Skeletal muscle tissue (tissue), 4 donors: Measurements from ENCODE around the gene GSK3B. TPM values are rescaled to one million over a fixed set of nuclear protein-coding genes. Genes with fewer than 3 reads are reported as not detected.

Source experiments
- H3K27ac ChIP-seq: one replicate; pipeline ENCODE4 v1.7.0; 2013; ENCODE audit warnings: mild to moderate bottlenecking, low read depth, low read length, inconsistent platforms
- H3K27me3 ChIP-seq, 3 donors: one replicate each; pipeline ENCODE4 v1.7.0; 2013; ENCODE audit warnings: low read length in 3 of 3; ENCODE audit not compliant: control insufficient read depth in 3 of 3, insufficient read depth in 3 of 3
- H3K36me3 ChIP-seq, 3 donors: one replicate each; pipeline ENCODE4 v1.7.0; 2013; ENCODE audit warnings: low read length in 3 of 3; ENCODE audit not compliant: control insufficient read depth in 3 of 3, insufficient read depth in 3 of 3
- H3K4me1 ChIP-seq, 3 donors: one replicate each; pipeline ENCODE4 v1.7.0; 2013; ENCODE audit warnings: low read length in 3 of 3, mild to moderate bottlenecking in 3 of 3; ENCODE audit not compliant: control insufficient read depth in 3 of 3, insufficient read depth in 3 of 3
- H3K4me3 ChIP-seq, 3 donors: one replicate each; pipeline ENCODE4 v1.7.0; 2013; ENCODE audit warnings: low read length in 3 of 3
- H3K9ac ChIP-seq, 3 donors: one replicate each; pipeline ENCODE4 v1.7.0; 2013; ENCODE audit warnings: low read length in 3 of 3, mild to moderate bottlenecking in 3 of 3, moderate library complexity in 2 of 3, low read depth in 1 of 3
- H3K9me3 ChIP-seq, 3 donors: one replicate each; pipeline ENCODE4 v1.7.0; 2013; ENCODE audit warnings: low read length in 3 of 3; ENCODE audit not compliant: control insufficient read depth in 3 of 3
- total RNA-seq: library from RNA; depleted of rRNA; stranded (reverse); fragments of >200 nt; gene quantifications from one replicate; pipeline ENCODE4 v1.2.3, GENCODE V29; 2014
- donor health status: Osteomylitis.

GSK3B gene
- total RNA-seq, 1 donor from 2014 or later: 30.3 TPM

DNA sequence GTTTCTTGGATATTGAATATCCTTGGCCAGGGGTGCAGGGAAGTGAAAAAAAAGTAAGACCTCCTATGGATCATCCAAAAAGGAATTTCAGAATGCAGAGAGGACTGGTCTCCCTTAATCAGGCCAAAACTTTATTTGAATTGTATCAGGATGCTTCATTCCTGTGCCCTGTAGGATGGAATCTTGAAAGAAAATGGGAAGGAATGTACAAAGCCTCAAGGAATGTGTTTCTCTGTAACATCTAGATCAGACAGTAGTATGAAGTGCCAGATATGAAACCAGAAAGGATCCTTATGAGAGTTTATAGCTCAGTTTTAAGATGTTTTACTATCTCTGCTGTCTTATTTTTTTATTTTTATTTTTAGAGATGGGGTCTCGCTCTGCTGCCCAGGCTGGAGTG is 6.5 kb upstream of the GSK3B start:
- no peak overlapping the region for H3K4me3 ChIP-seq

DNA sequence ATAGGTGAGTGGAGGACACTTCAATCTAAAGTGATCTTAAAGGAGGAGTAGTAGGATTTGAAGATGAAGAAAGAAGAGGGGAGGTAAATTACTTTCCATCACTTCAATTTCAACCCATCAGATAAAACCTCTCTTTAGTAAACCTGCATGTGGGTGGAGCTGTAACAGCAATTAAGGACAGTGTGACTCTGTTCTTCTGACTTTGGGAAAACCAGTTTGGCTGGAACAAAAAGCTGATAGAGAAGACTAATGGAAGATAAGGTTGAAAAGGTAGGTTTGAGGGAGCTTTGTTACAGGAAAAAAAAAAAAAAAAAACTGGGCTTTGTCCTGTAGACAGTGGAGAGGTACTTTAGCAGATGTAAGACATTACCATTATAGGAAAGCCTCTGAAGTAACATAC is 4.5 kb upstream of the GSK3B start:
- Histone ChIP-seq H3K27me3 (no peaks in the 10 kb centered on the region), H3K36me3 (peaks cover 0 to 1% (median 0%) of the 10 kb centered on the region in 3 donors), H3K4me1 (peaks cover 11 to 19% (median 13%) of the 10 kb centered on the region in 3 donors), H3K27ac (no peak overlapping the region), H3K4me3 (no peak overlapping the region), H3K9ac (no peak overlapping the region), H3K9me3 (no peaks in the 10 kb centered on the region)

More for the DNA sequence above, 6.5 kb upstream of the GSK3B start:
- no peak overlapping the region for H3K9ac ChIP-seq
- no peaks in the 10 kb centered on the region for H3K27me3 ChIP-seq
- H3K27ac ChIP-seq: no peak overlapping the region
- peaks cover 11 to 19% (median 12%) of the 10 kb centered on the region in 3 donors for H3K4me1 ChIP-seq
- no peaks in the 10 kb centered on the region for H3K9me3 ChIP-seq
- H3K36me3 ChIP-seq: peaks cover 0 to 1% (median 0%) of the 10 kb centered on the region in 3 donors

DNA sequence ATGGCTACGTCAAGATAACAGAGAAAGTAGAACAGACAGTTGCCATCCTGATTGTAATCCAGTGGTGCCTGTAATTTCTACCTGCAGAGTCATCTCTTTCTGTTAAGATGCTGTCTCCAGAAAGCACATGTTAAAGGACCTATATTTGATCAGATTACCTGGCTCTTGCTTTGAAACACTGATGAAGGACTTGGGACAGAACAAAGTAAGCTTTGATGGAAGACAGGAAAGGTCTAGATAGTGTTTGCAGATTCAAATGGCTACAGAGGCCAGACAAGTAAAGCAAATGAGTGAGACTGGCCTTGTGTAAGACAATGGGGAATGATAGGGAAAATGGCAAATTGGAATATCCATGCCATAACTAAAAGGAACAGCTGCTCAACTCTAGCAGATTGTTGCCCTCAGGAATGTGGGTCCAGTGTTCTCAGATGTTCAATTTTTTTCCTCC is 1.8 kb upstream of the GSK3B start:
- peak overlapping the region; percentile 99 for H3K27ac ChIP-seq
- peak overlapping the region; percentile 86 to 89 (median 87) for H3K4me3 ChIP-seq
- H3K9me3 ChIP-seq: no peaks in the 10 kb centered on the region
- H3K27me3 ChIP-seq: no peaks in the 10 kb centered on the region
- H3K9ac ChIP-seq: peak overlapping the region; percentile 97 to 99 (median 99)
- H3K36me3 ChIP-seq: no peaks in the 10 kb centered on the region
- H3K4me1 ChIP-seq: peaks cover 12 to 13% (median 12%) of the 10 kb centered on the region in 3 donors

DNA sequence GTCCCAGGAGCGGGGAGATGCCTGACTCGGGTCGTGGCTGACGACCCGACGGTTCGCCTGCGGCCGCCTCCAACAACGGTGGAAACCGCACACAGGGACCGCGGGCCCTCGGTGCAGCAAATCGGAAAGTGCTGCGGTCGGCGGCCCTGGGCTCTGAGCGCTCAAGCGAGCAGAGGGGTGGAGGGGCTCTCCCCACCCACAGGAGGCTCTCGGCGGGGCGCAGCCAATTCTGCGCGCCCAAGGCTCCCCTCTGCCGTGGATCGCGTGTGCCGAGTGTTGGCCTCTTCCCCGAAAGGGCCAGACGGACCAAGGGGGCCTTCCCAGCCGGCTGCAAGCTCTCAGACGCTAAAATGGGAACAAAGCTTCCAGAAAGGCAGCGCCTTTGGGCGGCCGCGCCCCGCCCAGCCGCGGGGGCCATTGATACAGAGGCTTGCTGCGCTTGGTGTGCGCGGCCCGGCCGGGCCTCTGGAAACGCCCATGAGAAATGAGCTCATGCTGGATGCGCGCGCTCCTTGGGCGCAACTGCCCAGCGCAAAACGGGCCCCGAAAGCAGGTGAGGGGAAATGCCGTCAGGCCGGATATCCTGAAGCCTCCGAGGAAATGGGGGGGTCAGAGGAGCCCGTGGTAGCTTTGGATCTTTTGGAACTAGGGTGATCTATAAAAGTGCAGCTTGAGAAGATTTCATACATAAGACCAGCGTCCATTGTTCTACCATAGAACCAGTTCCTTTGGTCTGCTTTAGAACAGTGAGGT is 1.2 kb upstream of the GSK3B start:
- no peaks in the 10 kb centered on the region for H3K9me3 ChIP-seq
- H3K27ac ChIP-seq: peak overlapping the region; percentile 99
- no peaks in the 10 kb centered on the region for H3K27me3 ChIP-seq
- no peaks in the 10 kb centered on the region for H3K36me3 ChIP-seq
- H3K4me1 ChIP-seq: peaks cover 15 to 18% (median 17%) of the 10 kb centered on the region in 3 donors
- peak overlapping the region; percentile 97 to 99 (median 99) for H3K9ac ChIP-seq
- peak overlapping the region; percentile 86 to 89 (median 87) for H3K4me3 ChIP-seq

DNA sequence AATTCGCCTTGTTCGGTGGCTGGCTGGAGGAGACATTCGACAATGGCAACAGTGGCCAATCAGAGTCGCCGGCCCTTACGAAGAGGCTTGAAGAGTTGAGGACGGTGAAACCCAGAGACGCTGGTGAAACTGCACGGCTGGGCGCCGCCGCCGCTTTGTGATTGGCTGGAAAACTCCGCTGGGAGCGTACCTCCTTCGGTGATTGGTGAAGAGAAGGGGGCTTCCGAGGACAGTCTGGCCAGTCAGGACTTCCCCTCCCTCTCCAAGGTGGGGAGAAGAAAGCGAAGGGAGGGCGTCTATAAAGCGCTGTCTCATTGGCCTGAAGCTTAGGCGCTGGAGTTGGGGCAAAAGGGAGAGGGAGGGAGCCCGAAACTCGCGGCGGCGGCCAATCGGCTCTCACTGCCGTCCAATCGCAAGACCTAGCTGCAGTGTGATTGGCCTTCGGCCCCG is 554 bp upstream of the GSK3B start:
- H3K9ac ChIP-seq: peak overlapping the region; percentile 97 to 99 (median 99)
- no peaks in the 10 kb centered on the region for H3K36me3 ChIP-seq
- H3K27ac ChIP-seq: peak overlapping the region; percentile 99

DNA sequence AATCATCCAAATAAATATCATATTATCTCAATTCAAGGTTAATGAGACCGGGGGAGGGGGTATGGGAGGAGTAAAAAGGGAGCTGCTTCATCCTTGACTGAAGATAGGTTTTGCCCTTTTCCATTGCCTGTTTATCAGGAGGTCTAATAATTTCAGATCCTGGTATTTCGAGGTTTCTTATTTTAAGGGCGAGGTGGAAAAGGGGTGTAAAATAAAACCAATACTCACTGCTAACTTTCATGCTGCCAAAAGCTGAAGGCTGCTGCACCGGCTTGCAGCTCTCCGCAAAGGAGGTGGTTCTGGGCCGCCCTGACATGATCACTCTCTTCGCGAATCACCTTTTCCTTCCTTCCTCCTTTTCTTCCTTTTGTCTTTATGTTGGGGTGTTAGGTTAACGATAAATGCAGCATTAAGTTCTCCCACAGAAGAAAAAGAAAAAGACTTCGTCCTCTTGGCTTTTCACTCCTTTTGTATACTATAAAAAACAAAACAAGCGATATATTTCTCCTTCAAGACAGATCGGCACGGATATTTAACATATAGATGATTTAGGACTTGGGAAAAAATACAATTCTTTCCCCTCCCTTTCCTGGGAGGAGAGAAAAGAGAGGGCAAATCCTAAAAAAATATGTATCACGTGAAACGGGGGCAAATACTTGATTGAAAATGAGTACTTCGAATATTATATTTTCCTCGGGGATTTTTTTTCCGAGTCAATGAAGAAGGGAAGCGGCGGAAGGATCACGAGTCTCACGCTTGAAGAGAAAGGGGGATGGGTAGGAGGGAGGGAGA is 932 bp downstream of the GSK3B start:
- H3K27ac ChIP-seq: peak overlapping the region; percentile 99
- peak overlapping the region; percentile 88 to 95 (median 91) for H3K9ac ChIP-seq
- peaks cover 21 to 28% (median 26%) of the 10 kb centered on the region in 3 donors for H3K4me1 ChIP-seq
- peak overlapping the region; percentile 77 to 95 (median 83) for H3K4me3 ChIP-seq
- no peaks in the 10 kb centered on the region for H3K9me3 ChIP-seq
- no peaks in the 10 kb centered on the region for H3K36me3 ChIP-seq
- H3K27me3 ChIP-seq: no peaks in the 10 kb centered on the region

More for the DNA sequence above, 554 bp upstream of the GSK3B start:
- H3K27me3 ChIP-seq: no peaks in the 10 kb centered on the region
- H3K9me3 ChIP-seq: no peaks in the 10 kb centered on the region
- H3K4me1 ChIP-seq: peaks cover 16 to 20% (median 19%) of the 10 kb centered on the region in 3 donors
- H3K4me3 ChIP-seq: peak overlapping the region; percentile 86 to 89 (median 87)

DNA sequence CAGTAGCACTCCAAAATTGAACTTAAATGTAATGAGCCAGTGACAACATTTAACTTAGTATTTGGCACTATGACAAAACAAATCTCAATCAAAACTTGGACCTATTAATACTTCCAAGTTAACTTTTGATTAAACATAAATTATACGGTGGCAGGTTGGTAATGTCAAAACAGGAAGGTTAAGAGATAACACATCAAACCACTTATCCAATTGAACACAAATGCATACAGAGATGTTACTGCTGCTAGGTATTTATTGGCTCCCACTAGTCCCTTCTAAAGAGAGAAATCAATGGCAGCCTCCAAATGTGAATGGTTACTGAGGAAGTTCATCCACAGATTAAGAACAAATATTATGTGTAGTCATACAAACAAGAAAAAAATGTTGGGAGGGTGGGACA is 1.8 kb downstream of the GSK3B start:
- no peaks in the 10 kb centered on the region for H3K36me3 ChIP-seq
- H3K9me3 ChIP-seq: no peaks in the 10 kb centered on the region
- no peaks in the 10 kb centered on the region for H3K27me3 ChIP-seq
- peak overlapping the region; percentile 99 for H3K27ac ChIP-seq
- peak overlapping the region; percentile 88 to 95 (median 91) for H3K9ac ChIP-seq
- peaks cover 21 to 28% (median 26%) of the 10 kb centered on the region in 3 donors for H3K4me1 ChIP-seq
- H3K4me3 ChIP-seq: peak overlapping the region; percentile 77 to 95 (median 83)

DNA sequence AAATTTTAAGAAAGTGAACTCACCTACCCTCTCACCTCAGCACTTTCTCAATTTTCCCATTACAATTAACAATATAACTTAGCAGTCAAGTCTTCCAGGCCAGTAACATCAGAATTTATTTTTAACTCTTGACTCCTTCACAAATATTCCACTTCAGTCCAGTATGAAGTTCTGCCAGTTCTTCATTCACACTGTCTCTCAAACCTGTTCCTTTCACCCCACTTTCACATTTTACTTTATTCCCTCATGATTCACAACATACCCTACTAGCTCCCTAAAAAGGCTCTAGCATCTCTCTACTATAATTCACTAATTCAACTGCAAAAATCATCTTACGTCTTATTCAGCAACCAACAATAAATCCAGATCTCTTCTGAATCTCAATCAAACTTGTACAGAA is 3.8 kb downstream of the GSK3B start:
- Histone ChIP-seq H3K4me3 (peak overlapping the region; percentile 35 to 95 (median 37)), H3K27ac (peak overlapping the region; percentile 31), H3K27me3 (no peaks in the 10 kb centered on the region), H3K9ac (peak overlapping the region; percentile 5 to 46 (median 10)), H3K9me3 (no peaks in the 10 kb centered on the region), H3K36me3 (no peaks in the 10 kb centered on the region), H3K4me1 (peaks cover 8 to 22% (median 15%) of the 10 kb centered on the region in 3 donors)

DNA sequence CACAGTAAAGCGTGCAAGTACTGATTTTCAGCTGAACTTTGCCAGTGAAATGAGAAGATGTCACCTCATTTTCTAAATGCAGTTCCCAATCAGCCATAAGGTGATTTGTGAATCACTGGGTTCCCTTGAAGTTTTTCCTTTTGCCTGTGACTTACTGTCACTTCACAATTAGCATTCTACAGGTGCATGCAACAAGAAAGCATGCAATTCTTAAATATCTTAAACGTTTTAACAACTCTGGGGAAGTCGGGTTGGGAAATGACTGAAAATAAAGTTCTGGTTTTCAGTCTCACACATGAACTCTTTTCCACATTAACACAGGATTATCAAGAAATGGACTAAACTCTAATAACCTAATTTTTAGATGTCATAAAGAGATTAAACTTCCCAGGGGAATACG is 5.2 kb downstream of the GSK3B start:
- Histone ChIP-seq H3K4me1 (peaks cover 8 to 22% (median 15%) of the 10 kb centered on the region in 3 donors), H3K9ac (peak overlapping the region in 2 of 3 donors; percentile 1 to 3), H3K27me3 (no peaks in the 10 kb centered on the region), H3K4me3 (no peak overlapping the region), H3K36me3 (no peaks in the 10 kb centered on the region), H3K27ac (no peak overlapping the region), H3K9me3 (no peaks in the 10 kb centered on the region)
